GM12874 (cell line): ENCODE results near the gene KIF9.

Experiments
- CTCF ChIP-seq: IDR thresholded peaks from 2 replicates; pipeline ENCODE4 v1.5.1; 2011; ENCODE audit warnings: low read depth, mild to moderate bottlenecking, control low read depth, low read length, moderate library complexity; ENCODE audit not compliant: insufficient read depth

KIF9 gene

GRCh38 chr3:47210863-47211405, 71.7 kb downstream of the KIF9 start:
- no peak for TF ChIP-seq CTCF

- TF ChIP-seq CTCF = no peak
These were observed 77.7 kb downstream of the KIF9 start for GRCh38 chr3:47204875-47205274.

- TF ChIP-seq CTCF = no peak
These were observed 80.1 kb downstream of the KIF9 start for GRCh38 chr3:47202542-47202941.

- TF ChIP-seq CTCF = no peak
These were observed 85.3 kb downstream of the KIF9 start for GRCh38 chr3:47197287-47197686.

GRCh38 chr3:47194994-47195393, 87.6 kb downstream of the KIF9 start:
- no peak for TF ChIP-seq CTCF

- no peak for TF ChIP-seq CTCF
These were observed 88.4 kb downstream of the KIF9 start for GRCh38 chr3:47193871-47194859.

- no peak for TF ChIP-seq CTCF
These were observed 96.3 kb downstream of the KIF9 start for GRCh38 chr3:47186285-47186684.
